MCF 10A (cell line): ENCODE measurements around the gene MGAT5B. TPM values are rescaled to one million over a fixed set of nuclear protein-coding genes. Genes with fewer than 3 reads are reported as not detected.
"Not testable (repeated sequence)": the region's sequence is repeated elsewhere in the genome, so short reads cannot be mapped to it uniquely, and the experiment has no call there.

Experiments used
- BruUV-seq: library from RNA; stranded (reverse); fragments of 400-500 nt; replicated peaks from 2 replicates; lab custom pipeline; 2021; lab: Mats Ljungman, UMichigan
- CTCF ChIA-PET: fragments of 300-600 bp; sonication (Branson Sonifier 250); formaldehyde crosslinking; extraction: SDS; loops from one replicate; lab custom pipeline; 2021; ENCODE audit warnings: antibody characterized with exemption, inconsistent platforms; lab: Yijun Ruan, JAX
- POLR2A ChIA-PET: fragments of 300-600, 350-650 bp; sonication (Branson Sonifier 250); formaldehyde crosslinking; extraction: SDS; loops from one replicate; lab custom pipeline; 2020; ENCODE audit warnings: antibody characterized with exemption, inconsistent platforms; lab: Yijun Ruan, JAX
- DNase-seq: peaks from one replicate; pipeline ENCODE4 v3.0.0-alpha.2; 2018; ENCODE audit not compliant: unreplicated experiment
- H3K27ac Mint-ChIP-seq: one replicate; pipeline ENCODE4 v1.8.0; 2022; ENCODE audit warnings: mild to moderate bottlenecking, low read depth, mixed read lengths; ENCODE audit not compliant: unreplicated experiment
- H3K27me3 Mint-ChIP-seq: one replicate; pipeline ENCODE4 v1.8.0; 2022; ENCODE audit warnings: mixed read lengths; ENCODE audit not compliant: insufficient read depth, unreplicated experiment
- H3K36me3 Mint-ChIP-seq: one replicate; pipeline ENCODE4 v1.8.0; 2022; ENCODE audit warnings: mild to moderate bottlenecking, moderate library complexity, mixed read lengths; ENCODE audit not compliant: insufficient read depth, unreplicated experiment
- H3K4me1 Mint-ChIP-seq: one replicate; pipeline ENCODE4 v1.8.0; 2022; ENCODE audit warnings: mixed read lengths; ENCODE audit not compliant: insufficient read depth, unreplicated experiment
- H3K4me3 Mint-ChIP-seq: one replicate; pipeline ENCODE4 v1.8.0; 2022; ENCODE audit warnings: mild to moderate bottlenecking, moderate library complexity, mixed read lengths; ENCODE audit not compliant: unreplicated experiment
- H3K9me3 Mint-ChIP-seq: one replicate; pipeline ENCODE4 v1.8.0; 2022; ENCODE audit warnings: mixed read lengths; ENCODE audit not compliant: unreplicated experiment
- CTCF ChIP-seq: fragments of 200-600 bp; IDR thresholded peaks from one replicate; pipeline ENCODE4 v1.8.0; 2022; ENCODE audit warnings: antibody characterized with exemption, mild to moderate bottlenecking; ENCODE audit not compliant: unreplicated experiment
- intact Hi-C: fragments of 100-400 bp; cut with micrococcal nuclease; formaldehyde crosslinking; loops from 2 replicates; pipeline ENCODE4 v1.14.1; 2022
- total RNA-seq: library from RNA; stranded (reverse); gene quantifications from 2 replicates; pipeline ENCODE4 v1.2.3, GENCODE V29; 2022

The MGAT5B gene
- total RNA-seq, 1 experiment from 2014 or later = 1.7 TPM

GRCh38 chr17:76840884-76841775 lies 27.1 kb upstream of the MGAT5B start:
- no peaks in the 10 kb centered on the region for H3K36me3 Mint-ChIP-seq
- H3K4me3 Mint-ChIP-seq = no peak overlapping the region
- no peak for TF ChIP-seq CTCF
- DNase-seq = no peak
- ChIA-PET CTCF (interaction anchor here (0.5 to 1.1 kb wide), 3 partner anchors 13 to 50 kb away, joined by 3 to 4 read pairs (median 3); no protein-coding TSS in a partner anchor), POLR2A (interaction anchor here (0.6 kb wide), 1 partner anchor 370 kb away, joined by 3 read pairs; no protein-coding TSS in a partner anchor)
- H3K27me3 Mint-ChIP-seq = peaks cover 46% of the 10 kb centered on the region
- H3K4me1 Mint-ChIP-seq = peaks cover 9% of the 10 kb centered on the region
- BruUV-seq = no TSS peak
- intact Hi-C loops = no loop called here
- H3K9me3 Mint-ChIP-seq = no peaks in the 10 kb centered on the region
- no peak overlapping the region for H3K27ac Mint-ChIP-seq

GRCh38 chr17:76841776-76842405 lies 26.3 kb upstream of the MGAT5B start:
- no peaks in the 10 kb centered on the region for H3K36me3 Mint-ChIP-seq
- no peaks in the 10 kb centered on the region for H3K9me3 Mint-ChIP-seq
- ChIA-PET POLR2A (interaction anchor here (0.6 kb wide), 1 partner anchor 370 kb away, joined by 3 read pairs; no protein-coding TSS in a partner anchor), CTCF (interaction anchor here (0.7 kb wide), 2 partner anchors 13 to 14 kb away, joined by 4 read pairs; no protein-coding TSS in a partner anchor)
- H3K4me3 Mint-ChIP-seq = no peak overlapping the region
- peaks cover 9% of the 10 kb centered on the region for H3K4me1 Mint-ChIP-seq
- H3K27ac Mint-ChIP-seq = no peak overlapping the region
- no TSS peak for BruUV-seq
- peaks cover 54% of the 10 kb centered on the region for H3K27me3 Mint-ChIP-seq
- DNase-seq = no peak
- intact Hi-C loops = no loop called here
- no peak for TF ChIP-seq CTCF

GRCh38 chr17:76843068-76843467 lies 25.1 kb upstream of the MGAT5B start:
- intact Hi-C loops, H3K4me1 Mint-ChIP-seq: not testable (repeated sequence)

GRCh38 chr17:76843703-76844484 lies 24.3 kb upstream of the MGAT5B start:
- Mint-ChIP-seq H3K27me3 (peaks cover 67% of the 10 kb centered on the region), H3K36me3 (no peaks in the 10 kb centered on the region), H3K27ac (no peak overlapping the region), H3K4me1 (peaks cover 9% of the 10 kb centered on the region), H3K9me3 (no peaks in the 10 kb centered on the region), H3K4me3 (no peak overlapping the region)
- DNase-seq = no peak
- no peak for TF ChIP-seq CTCF
- CTCF ChIA-PET = no interaction called here
- BruUV-seq = no TSS peak
- POLR2A ChIA-PET = no interaction called here
- intact Hi-C loops = no loop called here

More at GRCh38 chr17:76843068-76843467, 25.1 kb upstream of the MGAT5B start:
- H3K36me3 Mint-ChIP-seq, H3K9me3 Mint-ChIP-seq, BruUV-seq, POLR2A ChIA-PET, H3K4me3 Mint-ChIP-seq, DNase-seq, H3K27ac Mint-ChIP-seq: not testable (repeated sequence)
- CTCF ChIA-PET = interaction anchor here (0.7 kb wide), 1 partner anchor 111 kb away, joined by 3 read pairs; no protein-coding TSS in a partner anchor
- H3K27me3 Mint-ChIP-seq = peaks cover 66% of the 10 kb centered on the region
